HFF-Myc (cell line): ENCODE results near the gene ITGB2.
"Not testable (repeated sequence)": the region's sequence is repeated elsewhere in the genome, so short reads cannot be mapped to it uniquely, and the experiment has no call there.

Experiments used
- DNase-seq: peaks from one replicate; pipeline ENCODE4 v3.0.0-alpha.2; 2011; ENCODE audit warnings: low read depth; ENCODE audit errors: extremely low read depth
- H3K4me3 ChIP-seq: replicated peaks from 2 replicates; pipeline ENCODE4 v1.5.1; 2011; ENCODE audit warnings: low read depth, mild to moderate bottlenecking, control low read depth, low read length
- TF ChIP-seq, protein P1 (sequence below): IDR thresholded peaks from 2 replicates; pipeline ENCODE4 v1.5.1; 2012; ENCODE audit warnings: mild to moderate bottlenecking, low read depth, low read length, control low read depth; ENCODE audit errors: missing control alignments

Gene ITGB2

DNA sequence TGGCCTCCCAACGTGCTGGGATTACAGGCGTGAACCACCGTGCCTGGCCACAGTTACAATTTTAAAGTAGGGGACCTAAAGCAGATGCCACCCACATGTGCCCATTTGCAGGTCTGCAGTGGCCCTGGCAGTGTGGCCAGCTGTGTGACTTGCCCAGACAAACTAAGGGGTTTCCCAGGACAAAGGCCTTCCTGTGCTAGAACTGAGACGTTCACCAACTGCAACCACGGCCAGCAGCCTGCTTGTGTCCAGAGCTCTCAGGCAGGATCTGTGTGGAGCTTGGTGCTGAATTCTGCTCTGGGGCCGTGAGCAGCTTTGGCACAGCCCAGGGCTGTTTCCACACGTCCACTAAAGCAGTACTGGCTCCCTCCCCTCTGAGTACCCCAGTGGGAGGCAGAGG lies 36.6 kb downstream of the ITGB2 start:
- TF ChIP-seq, protein P1, sequence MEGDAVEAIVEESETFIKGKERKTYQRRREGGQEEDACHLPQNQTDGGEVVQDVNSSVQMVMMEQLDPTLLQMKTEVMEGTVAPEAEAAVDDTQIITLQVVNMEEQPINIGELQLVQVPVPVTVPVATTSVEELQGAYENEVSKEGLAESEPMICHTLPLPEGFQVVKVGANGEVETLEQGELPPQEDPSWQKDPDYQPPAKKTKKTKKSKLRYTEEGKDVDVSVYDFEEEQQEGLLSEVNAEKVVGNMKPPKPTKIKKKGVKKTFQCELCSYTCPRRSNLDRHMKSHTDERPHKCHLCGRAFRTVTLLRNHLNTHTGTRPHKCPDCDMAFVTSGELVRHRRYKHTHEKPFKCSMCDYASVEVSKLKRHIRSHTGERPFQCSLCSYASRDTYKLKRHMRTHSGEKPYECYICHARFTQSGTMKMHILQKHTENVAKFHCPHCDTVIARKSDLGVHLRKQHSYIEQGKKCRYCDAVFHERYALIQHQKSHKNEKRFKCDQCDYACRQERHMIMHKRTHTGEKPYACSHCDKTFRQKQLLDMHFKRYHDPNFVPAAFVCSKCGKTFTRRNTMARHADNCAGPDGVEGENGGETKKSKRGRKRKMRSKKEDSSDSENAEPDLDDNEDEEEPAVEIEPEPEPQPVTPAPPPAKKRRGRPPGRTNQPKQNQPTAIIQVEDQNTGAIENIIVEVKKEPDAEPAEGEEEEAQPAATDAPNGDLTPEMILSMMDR, result no peak
- no peak for DNase-seq
- no peak overlapping the region for H3K4me3 ChIP-seq

DNA sequence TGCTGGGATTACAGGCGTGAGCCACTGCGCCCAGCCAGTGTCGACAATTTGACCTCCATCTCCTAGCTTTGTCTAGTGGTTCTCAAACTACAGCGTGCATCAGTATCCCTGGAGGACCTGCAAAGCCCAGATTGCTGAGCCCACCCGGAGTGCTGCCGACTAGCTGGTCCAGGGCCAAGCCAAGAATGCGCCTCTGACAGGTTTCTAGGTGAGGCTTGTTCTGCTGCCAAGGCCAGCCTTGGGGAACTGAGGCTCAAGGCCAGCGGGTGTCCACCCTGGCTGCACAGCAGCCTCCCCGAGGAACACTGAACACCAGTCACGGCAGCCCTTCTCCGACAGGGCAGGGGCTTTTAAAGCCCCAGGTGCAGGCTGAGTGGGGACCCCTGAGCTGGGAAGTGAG lies 37.4 kb downstream of the ITGB2 start:
- TF ChIP-seq, protein P1, result no peak
- no peak for DNase-seq
- no peak overlapping the region for H3K4me3 ChIP-seq

DNA sequence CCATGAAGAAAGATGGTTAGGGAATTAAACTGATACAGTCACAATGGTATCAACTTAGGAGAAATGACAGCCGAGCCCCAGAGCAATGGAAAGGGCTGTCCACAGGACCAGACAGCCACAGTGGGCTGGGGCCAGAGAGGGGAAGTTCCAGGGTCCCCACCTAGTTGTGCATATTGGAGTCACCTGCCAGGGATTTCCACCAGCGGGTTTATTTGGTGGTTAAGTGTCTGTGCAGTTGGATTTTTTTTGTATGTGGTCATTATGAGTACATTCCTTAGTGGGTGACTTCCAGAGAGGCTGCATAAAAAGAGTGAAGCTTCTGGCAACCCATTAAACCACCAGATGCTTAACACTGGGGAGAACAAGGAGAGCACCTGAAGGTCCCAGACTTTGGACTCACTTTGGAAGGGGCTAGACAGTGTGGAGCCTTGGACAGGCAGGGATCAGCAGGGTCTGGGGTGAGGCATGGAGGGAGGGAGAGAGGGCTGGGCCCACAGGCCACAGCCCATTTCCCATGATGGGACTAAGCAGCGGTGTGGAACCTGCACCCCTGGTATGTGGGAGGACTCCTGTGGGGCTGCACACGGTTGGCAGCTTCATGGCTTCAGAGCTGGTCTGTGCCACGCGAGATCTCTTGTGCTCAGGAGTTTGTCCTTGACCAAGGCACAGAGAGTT lies 39.4 kb downstream of the ITGB2 start:
- DNase-seq, result no peak
- H3K4me3 ChIP-seq, result no peak overlapping the region
- TF ChIP-seq, protein P1, result no peak

DNA sequence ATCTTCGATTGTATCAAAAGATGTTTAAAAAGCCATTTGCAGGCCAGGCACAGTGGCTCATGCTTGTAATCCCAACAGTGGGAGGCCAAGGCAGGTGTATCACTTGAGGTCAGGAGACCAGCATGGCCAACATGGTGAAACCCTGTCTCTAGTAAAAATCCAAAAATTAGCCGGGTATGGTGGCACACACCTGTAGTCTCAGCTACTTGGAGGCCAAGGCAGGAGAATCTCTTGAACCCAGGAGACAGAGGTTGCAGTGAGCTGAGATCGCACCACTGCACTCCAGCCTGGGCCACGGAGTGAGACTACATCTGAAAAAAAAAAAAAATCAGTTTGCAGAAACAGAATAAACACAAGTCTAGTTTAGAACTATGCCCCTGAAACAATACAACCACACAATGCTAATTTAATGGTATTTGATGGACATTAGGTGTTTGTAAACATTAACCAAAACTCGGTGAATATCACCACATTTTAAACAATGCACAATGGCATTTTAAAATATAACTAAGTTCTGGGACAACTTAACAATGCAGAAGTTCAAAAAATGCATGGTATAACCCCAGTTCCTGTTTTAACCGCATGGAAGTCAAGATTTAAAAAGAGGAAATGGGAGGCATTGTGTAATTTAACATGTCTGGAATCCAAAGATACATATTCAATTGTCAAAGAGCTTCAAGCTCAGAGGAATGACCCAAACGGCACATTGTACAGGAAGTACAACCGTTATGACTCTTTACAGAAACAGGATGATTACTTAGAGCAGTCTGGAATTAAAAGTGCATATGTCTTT lies 40.1 kb downstream of the ITGB2 start:
- TF ChIP-seq, protein P1, result no peak
- H3K4me3 ChIP-seq, result no peak overlapping the region
- DNase-seq, result no peak

DNA sequence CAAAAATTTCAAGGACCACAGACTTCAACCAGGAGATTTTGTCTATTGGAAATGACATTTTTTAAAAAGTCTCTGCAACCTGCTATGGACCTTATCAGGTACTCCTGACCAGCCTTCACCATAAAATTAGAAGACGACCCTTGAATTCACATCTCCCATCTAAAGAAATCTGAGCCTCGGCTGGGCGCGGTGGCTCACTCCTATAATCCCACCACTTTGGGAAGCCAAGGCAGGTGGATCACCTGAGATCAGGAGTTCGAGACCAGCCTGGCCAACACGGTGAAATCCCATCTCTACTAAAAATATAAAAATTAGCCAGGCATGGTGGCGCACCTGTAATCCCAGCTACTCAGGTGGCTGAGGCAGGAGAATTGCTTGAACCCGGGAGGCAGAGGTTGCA lies 41.5 kb downstream of the ITGB2 start:
- H3K4me3 ChIP-seq, DNase-seq: not testable (repeated sequence)

DNA sequence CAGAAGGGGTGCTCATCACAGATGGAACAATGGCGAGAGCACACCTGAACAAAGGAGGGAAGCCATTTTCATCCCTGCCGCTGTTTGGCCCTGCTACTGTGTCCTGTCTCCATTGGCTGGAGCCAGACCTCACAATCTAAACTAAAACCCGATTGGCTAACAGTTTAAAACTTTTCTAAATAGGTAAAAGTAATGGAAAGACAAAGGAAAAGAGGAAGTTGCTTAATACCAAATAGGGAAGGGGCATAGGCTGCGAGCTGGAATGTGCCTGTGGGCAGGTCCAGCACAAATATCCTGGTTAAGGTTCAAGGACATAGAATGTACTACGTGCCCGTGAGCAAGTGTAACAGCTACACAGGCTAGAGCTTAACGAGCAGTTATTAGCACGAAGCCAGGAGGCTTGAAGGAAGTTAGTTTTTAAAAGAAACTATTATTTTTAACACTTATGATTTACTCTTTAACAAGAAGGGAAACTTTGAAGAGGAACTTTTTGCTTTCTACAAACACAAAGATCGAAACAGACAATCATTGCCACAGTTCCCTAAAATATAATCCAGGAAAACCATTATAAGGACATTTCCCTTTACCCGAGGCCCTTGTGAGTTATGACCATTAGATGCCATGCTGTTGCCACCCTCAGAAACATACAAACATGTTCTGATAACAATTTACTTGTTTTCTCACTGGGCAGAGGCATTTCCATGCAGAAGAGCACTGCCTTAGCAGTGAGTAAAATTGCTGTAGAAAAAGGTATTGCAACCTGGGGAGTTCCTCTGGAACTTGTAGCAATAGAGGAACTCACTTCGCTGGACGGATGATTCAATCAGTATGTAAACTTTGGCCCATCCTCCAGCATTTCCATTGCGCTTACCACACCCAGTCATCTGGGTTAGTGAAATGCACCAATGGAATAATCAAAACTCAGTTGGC lies 42.4 kb downstream of the ITGB2 start:
- no peak for DNase-seq
- no peak overlapping the region for H3K4me3 ChIP-seq
- TF ChIP-seq, protein P1, result no peak
